Skeletal muscle satellite cell (primary cell): Measurements from ENCODE around the gene MUC6.

Experiments
- H3K27me3 ChIP-seq: 2 replicates; pipeline ENCODE4 v1.7.0; 2013; ENCODE audit warnings: low read length; ENCODE audit not compliant: control insufficient read depth, insufficient read depth
- H3K36me3 ChIP-seq: 2 replicates; pipeline ENCODE4 v1.7.0; 2013; ENCODE audit warnings: mild to moderate bottlenecking, control low read depth, low read length; ENCODE audit not compliant: insufficient read depth
- H3K4me1 ChIP-seq: 2 replicates; pipeline ENCODE4 v1.7.0; 2013; ENCODE audit warnings: low read length; ENCODE audit not compliant: control insufficient read depth, insufficient read depth
- H3K4me2 ChIP-seq: 2 replicates; pipeline ENCODE4 v1.7.0; 2013; ENCODE audit warnings: mild to moderate bottlenecking, low read length
- H3K4me3 ChIP-seq: 2 replicates; pipeline ENCODE4 v1.7.0; 2013; ENCODE audit warnings: low read length
- H3K9ac ChIP-seq: 2 replicates; pipeline ENCODE4 v1.7.0; 2013; ENCODE audit warnings: mild to moderate bottlenecking, low read depth, low read length, moderate library complexity
- H3K9me3 ChIP-seq: replicated peaks from 2 replicates; pipeline ENCODE4 v1.7.0; 2013; ENCODE audit warnings: mild to moderate bottlenecking, control low read depth, low read length

The MUC6 gene

DNA sequence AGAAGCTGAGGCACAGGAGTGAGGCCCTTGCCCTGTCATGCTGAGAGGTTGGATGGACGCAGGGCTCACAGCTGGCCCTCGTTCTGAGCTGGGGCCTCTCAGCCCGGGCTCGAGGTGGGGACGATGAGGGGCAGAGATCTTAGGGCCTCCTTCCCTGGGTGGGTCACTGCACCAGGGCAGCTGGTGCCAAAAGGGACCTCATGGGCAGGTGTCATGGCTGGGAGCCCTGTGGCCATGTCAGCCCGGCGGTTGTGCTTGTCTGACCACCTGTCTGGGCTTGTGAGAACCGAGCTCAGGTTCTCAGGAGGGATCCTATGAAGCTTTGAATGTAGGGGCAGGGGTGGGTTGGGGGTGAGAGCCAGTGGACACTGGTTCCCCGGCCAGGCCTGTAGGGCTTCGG, 1.8 kb upstream of the MUC6 start:
- Histone ChIP-seq H3K27me3 (peaks cover 46% of the 10 kb centered on the region), H3K4me2 (no peak overlapping the region), H3K36me3 (no peaks in the 10 kb centered on the region), H3K9me3 (no peaks in the 10 kb centered on the region), H3K4me1 (peaks cover 4% of the 10 kb centered on the region), H3K9ac (no peak overlapping the region), H3K4me3 (no peak overlapping the region)

- no peaks in the 10 kb centered on the region for H3K36me3 ChIP-seq
- no peak overlapping the region for H3K9ac ChIP-seq
- H3K9me3 ChIP-seq: no peaks in the 10 kb centered on the region
- H3K27me3 ChIP-seq: peaks cover 39% of the 10 kb centered on the region
- H3K4me1 ChIP-seq: peaks cover 4% of the 10 kb centered on the region
- no peak overlapping the region for H3K4me2 ChIP-seq
- H3K4me3 ChIP-seq: no peak overlapping the region
Measured at GRCh38 chr11:1037506-1038055, 1.1 kb upstream of the MUC6 start.

- Histone ChIP-seq H3K4me3 (no peak overlapping the region), H3K9ac (no peak overlapping the region), H3K9me3 (no peaks in the 10 kb centered on the region), H3K36me3 (no peaks in the 10 kb centered on the region), H3K27me3 (peaks cover 34% of the 10 kb centered on the region), H3K4me1 (peaks cover 4% of the 10 kb centered on the region), H3K4me2 (no peak overlapping the region)
Measured at GRCh38 chr11:1036931-1037330, 413 bp upstream of the MUC6 start.

DNA sequence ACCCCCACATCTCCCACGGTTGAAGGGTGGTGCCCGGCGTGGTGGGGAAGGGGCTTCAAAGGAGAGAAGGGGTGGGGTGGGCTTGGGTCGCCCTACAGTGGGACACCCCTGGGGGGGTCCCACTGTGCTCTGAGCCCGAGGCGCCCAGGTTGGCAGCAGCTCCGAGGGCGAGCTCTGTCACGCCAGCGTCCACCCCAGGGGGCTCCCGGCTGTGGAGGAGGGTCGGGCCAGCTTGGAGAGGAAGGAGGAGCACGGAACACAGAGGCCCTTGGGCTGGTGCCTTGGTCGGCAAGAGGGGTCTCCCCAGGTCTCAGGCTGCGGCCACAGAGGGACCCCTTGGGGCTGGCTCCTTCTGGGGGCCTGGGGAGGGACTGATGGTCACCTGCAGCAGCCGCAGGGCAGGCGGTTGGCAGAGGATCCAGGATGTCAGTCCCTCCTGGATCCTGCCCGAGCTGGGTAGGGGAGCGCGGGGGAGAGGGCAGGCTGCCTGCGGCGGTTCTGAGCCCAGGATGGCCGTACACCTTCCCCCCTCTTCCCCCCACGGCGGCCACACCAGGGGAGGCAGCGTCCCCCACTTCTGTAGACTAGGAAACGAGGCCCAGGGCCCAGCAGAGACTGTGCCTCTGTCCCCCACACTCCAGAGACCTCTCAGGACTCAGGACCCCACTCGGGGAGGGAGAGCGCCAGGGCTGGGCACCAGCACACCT, 788 bp downstream of the MUC6 start:
- H3K27me3 ChIP-seq: peaks cover 34% of the 10 kb centered on the region
- H3K4me1 ChIP-seq: peaks cover 4% of the 10 kb centered on the region
- H3K9ac ChIP-seq: no peak overlapping the region
- H3K4me2 ChIP-seq: no peak overlapping the region
- H3K36me3 ChIP-seq: no peaks in the 10 kb centered on the region
- H3K9me3 ChIP-seq: no peaks in the 10 kb centered on the region
- no peak overlapping the region for H3K4me3 ChIP-seq

GRCh38 chr11:1034456-1035295, 1.8 kb downstream of the MUC6 start:
- no peaks in the 10 kb centered on the region for H3K4me1 ChIP-seq
- H3K4me2 ChIP-seq: no peak overlapping the region
- H3K36me3 ChIP-seq: no peaks in the 10 kb centered on the region
- peaks cover 34% of the 10 kb centered on the region for H3K27me3 ChIP-seq
- H3K4me3 ChIP-seq: no peak overlapping the region
- no peaks in the 10 kb centered on the region for H3K9me3 ChIP-seq
- no peak overlapping the region for H3K9ac ChIP-seq

- Histone ChIP-seq H3K9ac (no peak overlapping the region), H3K4me3 (no peak overlapping the region), H3K4me2 (no peak overlapping the region), H3K36me3 (no peaks in the 10 kb centered on the region), H3K9me3 (no peaks in the 10 kb centered on the region), H3K27me3 (peaks cover 34% of the 10 kb centered on the region), H3K4me1 (no peaks in the 10 kb centered on the region)
Measured at GRCh38 chr11:1034001-1034400, 2.5 kb downstream of the MUC6 start.

- H3K9me3 ChIP-seq: no peaks in the 10 kb centered on the region
- H3K4me2 ChIP-seq: no peak overlapping the region
- no peaks in the 10 kb centered on the region for H3K4me1 ChIP-seq
- no peaks in the 10 kb centered on the region for H3K36me3 ChIP-seq
- peaks cover 34% of the 10 kb centered on the region for H3K27me3 ChIP-seq
- no peak overlapping the region for H3K9ac ChIP-seq
- H3K4me3 ChIP-seq: no peak overlapping the region
Measured at GRCh38 chr11:1033016-1033798, 3.3 kb downstream of the MUC6 start.

DNA sequence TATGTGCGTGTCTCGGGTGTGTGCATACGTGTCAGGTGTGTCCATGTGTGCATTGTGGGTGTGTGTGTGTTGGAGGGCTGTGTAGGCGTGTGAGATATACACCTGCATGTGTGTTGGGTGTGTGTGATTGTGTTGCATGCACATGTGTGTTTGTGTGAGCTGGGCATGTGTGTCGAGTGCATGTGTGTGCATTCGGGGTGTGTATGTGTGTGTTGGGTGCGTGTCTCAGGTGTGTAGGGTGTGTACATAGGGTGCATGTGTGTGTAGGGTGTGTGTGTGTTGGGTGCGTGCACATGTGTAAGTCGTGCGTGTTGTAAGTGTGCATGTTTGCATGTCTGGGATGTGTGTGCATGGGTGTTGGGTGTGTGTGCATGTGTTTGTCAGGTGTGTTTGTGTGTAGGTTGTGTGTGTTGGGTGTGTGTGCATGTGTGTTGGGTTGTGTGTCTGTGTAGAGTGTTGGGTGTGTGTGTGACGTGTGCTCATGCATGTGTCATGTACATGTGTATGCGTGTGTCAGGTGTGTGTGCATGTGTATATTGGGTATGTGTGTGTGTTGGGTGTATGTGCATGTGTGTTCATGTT, 4.1 kb downstream of the MUC6 start:
- Histone ChIP-seq H3K9ac (no peak overlapping the region), H3K4me2 (no peak overlapping the region), H3K9me3 (no peaks in the 10 kb centered on the region), H3K27me3 (peaks cover 34% of the 10 kb centered on the region), H3K4me1 (no peaks in the 10 kb centered on the region), H3K36me3 (no peaks in the 10 kb centered on the region), H3K4me3 (no peak overlapping the region)

GRCh38 chr11:1031121-1031899, 5.2 kb downstream of the MUC6 start:
- Histone ChIP-seq H3K9ac (no peak overlapping the region), H3K4me2 (no peak overlapping the region), H3K4me1 (no peaks in the 10 kb centered on the region), H3K36me3 (no peaks in the 10 kb centered on the region), H3K4me3 (no peak overlapping the region), H3K9me3 (no peaks in the 10 kb centered on the region), H3K27me3 (peaks cover 24% of the 10 kb centered on the region)

DNA sequence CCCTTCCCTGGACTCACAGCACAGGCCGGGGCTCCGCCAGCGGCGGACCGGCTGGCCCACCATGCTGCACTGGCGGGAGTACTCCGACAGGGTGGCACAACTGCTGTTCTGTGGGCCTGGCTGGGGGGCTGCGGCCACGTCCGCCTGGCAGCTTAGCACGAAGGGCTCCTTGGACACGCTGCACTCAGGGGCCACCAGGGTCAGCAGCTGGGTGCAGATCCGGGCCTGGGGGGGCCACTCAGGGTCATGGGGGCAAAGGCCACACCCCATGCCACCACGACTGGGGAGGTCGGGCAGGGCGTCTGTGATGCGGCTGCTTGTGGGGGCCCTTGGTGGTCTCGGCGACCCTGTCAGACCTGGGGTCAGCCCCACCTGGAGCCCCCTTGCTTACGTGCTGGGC, 6.0 kb downstream of the MUC6 start:
- Histone ChIP-seq H3K4me1 (no peaks in the 10 kb centered on the region), H3K9me3 (no peaks in the 10 kb centered on the region), H3K9ac (no peak overlapping the region), H3K36me3 (no peaks in the 10 kb centered on the region), H3K4me3 (no peak overlapping the region), H3K4me2 (no peak overlapping the region), H3K27me3 (peaks cover 16% of the 10 kb centered on the region)
